KOPT-K1 (cell line): Measurements from ENCODE around the gene BRINP2.

Experiments
- H3K27ac ChIP-seq: fragments of 200-600 bp; sonication (generic); 2 replicates; pipeline ENCODE4 v1.5.1; 2016; ENCODE audit warnings: antibody characterized with exemption, mild to moderate bottlenecking, low read depth, low read length; ENCODE audit not compliant: poor library complexity, severe bottlenecking
- H3K36me3 ChIP-seq: fragments of 200-600 bp; sonication (generic); 2 replicates; pipeline ENCODE4 v1.5.1; 2017; ENCODE audit warnings: antibody characterized with exemption, mild to moderate bottlenecking, low read length, moderate library complexity; ENCODE audit not compliant: insufficient read depth
- H3K9me3 ChIP-seq: fragments of 200-600 bp; sonication (generic); 2 replicates; pipeline ENCODE4 v1.5.1; 2017; ENCODE audit warnings: antibody characterized with exemption, low read length, mild to moderate bottlenecking; ENCODE audit not compliant: insufficient read depth, poor library complexity, severe bottlenecking

The BRINP2 gene

GRCh38 chr1:177257576-177257975 lies 86.8 kb downstream of the BRINP2 start:
- Histone ChIP-seq H3K9me3 (no peaks in the 10 kb centered on the region), H3K27ac (no peak overlapping the region), H3K36me3 (no peaks in the 10 kb centered on the region)

- Histone ChIP-seq H3K9me3 (no peaks in the 10 kb centered on the region), H3K36me3 (no peaks in the 10 kb centered on the region), H3K27ac (no peak overlapping the region)
These were observed 100.1 kb downstream of the BRINP2 start for GRCh38 chr1:177270863-177271262.

GRCh38 chr1:177273141-177273540 lies 102.4 kb downstream of the BRINP2 start:
- Histone ChIP-seq H3K9me3 (no peaks in the 10 kb centered on the region), H3K27ac (no peak overlapping the region), H3K36me3 (no peaks in the 10 kb centered on the region)

GRCh38 chr1:177274687-177275211 lies 104.0 kb downstream of the BRINP2 start:
- Histone ChIP-seq H3K36me3 (no peaks in the 10 kb centered on the region), H3K9me3 (no peaks in the 10 kb centered on the region), H3K27ac (no peak overlapping the region)

- H3K9me3 ChIP-seq = no peaks in the 10 kb centered on the region
- H3K36me3 ChIP-seq = no peaks in the 10 kb centered on the region
- no peak overlapping the region for H3K27ac ChIP-seq
These were observed 105.0 kb downstream of the BRINP2 start for GRCh38 chr1:177275736-177276135.

- no peak overlapping the region for H3K27ac ChIP-seq
- H3K36me3 ChIP-seq = no peaks in the 10 kb centered on the region
- H3K9me3 ChIP-seq = no peaks in the 10 kb centered on the region
These were observed 108.0 kb downstream of the BRINP2 start for GRCh38 chr1:177278626-177279390.

- Histone ChIP-seq H3K9me3 (no peaks in the 10 kb centered on the region), H3K27ac (no peak overlapping the region), H3K36me3 (no peaks in the 10 kb centered on the region)
These were observed 111.1 kb downstream of the BRINP2 start for GRCh38 chr1:177281901-177282300.

- no peak overlapping the region for H3K27ac ChIP-seq
- no peaks in the 10 kb centered on the region for H3K36me3 ChIP-seq
- H3K9me3 ChIP-seq = no peaks in the 10 kb centered on the region
These were observed 112.2 kb downstream of the BRINP2 start for GRCh38 chr1:177282976-177283375.

- Histone ChIP-seq H3K27ac (no peak overlapping the region), H3K9me3 (no peaks in the 10 kb centered on the region), H3K36me3 (no peaks in the 10 kb centered on the region)
These were observed 112.6 kb downstream of the BRINP2 start for GRCh38 chr1:177283380-177283779.

GRCh38 chr1:177286396-177286795 lies 115.6 kb downstream of the BRINP2 start:
- Histone ChIP-seq H3K27ac (no peak overlapping the region), H3K36me3 (no peaks in the 10 kb centered on the region), H3K9me3 (no peaks in the 10 kb centered on the region)

- H3K36me3 ChIP-seq = no peaks in the 10 kb centered on the region
- no peaks in the 10 kb centered on the region for H3K9me3 ChIP-seq
- no peak overlapping the region for H3K27ac ChIP-seq
These were observed 116.5 kb downstream of the BRINP2 start for GRCh38 chr1:177287270-177287669.

- Histone ChIP-seq H3K36me3 (no peaks in the 10 kb centered on the region), H3K27ac (no peak overlapping the region), H3K9me3 (no peaks in the 10 kb centered on the region)
These were observed 117.2 kb downstream of the BRINP2 start for GRCh38 chr1:177287994-177288393.

- H3K36me3 ChIP-seq = no peaks in the 10 kb centered on the region
- no peaks in the 10 kb centered on the region for H3K9me3 ChIP-seq
- H3K27ac ChIP-seq = no peak overlapping the region
These were observed 118.8 kb downstream of the BRINP2 start for GRCh38 chr1:177289532-177289931.

- no peaks in the 10 kb centered on the region for H3K9me3 ChIP-seq
- no peaks in the 10 kb centered on the region for H3K36me3 ChIP-seq
- H3K27ac ChIP-seq = no peak overlapping the region
These were observed 129.7 kb downstream of the BRINP2 start for GRCh38 chr1:177300431-177300830.

GRCh38 chr1:177301425-177302124 lies 130.8 kb downstream of the BRINP2 start:
- no peaks in the 10 kb centered on the region for H3K9me3 ChIP-seq
- H3K27ac ChIP-seq = no peak overlapping the region

More at GRCh38 chr1:177301425-177302124, 130.8 kb downstream of the BRINP2 start:
- no peaks in the 10 kb centered on the region for H3K36me3 ChIP-seq
